ENCODE data around the gene IPO8.
"Not testable (repeated sequence)": the region's sequence is repeated elsewhere in the genome, so short reads cannot be mapped to it uniquely, and the experiment has no call there.

The IPO8 gene

DNA sequence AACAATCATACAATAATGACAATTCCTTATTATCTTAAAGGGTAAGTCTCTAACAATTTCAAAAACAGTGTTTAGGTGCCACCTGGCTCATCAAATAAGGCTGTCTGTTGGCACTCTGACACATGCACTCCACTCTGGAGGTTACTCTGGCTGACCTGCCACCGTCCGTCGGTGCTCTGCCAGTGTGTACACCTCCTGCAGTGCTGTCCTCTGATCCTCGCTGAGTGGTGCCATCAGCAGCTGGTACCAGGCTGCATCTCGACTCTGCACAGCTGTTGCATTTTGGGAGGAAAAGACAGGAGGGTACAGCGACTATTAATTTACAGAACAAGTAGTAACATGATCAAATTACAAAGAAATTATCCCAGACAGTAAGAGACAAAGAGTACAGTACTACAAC, 63.9 kb downstream of the IPO8 start:
- no peaks in the 10 kb centered on the region for H3K27me3 ChIP-seq (ENCODE audit: control insufficient read depth in 1 of 2, insufficient read depth in 2 of 2, low read length in 2 of 2)
- H3K4me1 ChIP-seq (ENCODE audit: control insufficient read depth, insufficient read depth, low read length): no peaks in the 10 kb centered on the region
- no peaks in the 10 kb centered on the region for H3K9me3 ChIP-seq (ENCODE audit: control insufficient read depth in 2 of 2, low read length in 2 of 2)
- peaks cover 16 to 38% of the 10 kb centered on the region in 2 donors for H3K36me3 ChIP-seq (ENCODE audit: control insufficient read depth in 2 of 2, insufficient read depth in 2 of 2, low read length in 2 of 2)
- H3K9ac ChIP-seq (ENCODE audit: low read length in 2 of 2): no peak overlapping the region
- H3K27ac ChIP-seq (ENCODE audit: low read length): no peak overlapping the region
- H3K4me3 ChIP-seq (ENCODE audit: low read length in 2 of 2): no peak overlapping the region

DNA sequence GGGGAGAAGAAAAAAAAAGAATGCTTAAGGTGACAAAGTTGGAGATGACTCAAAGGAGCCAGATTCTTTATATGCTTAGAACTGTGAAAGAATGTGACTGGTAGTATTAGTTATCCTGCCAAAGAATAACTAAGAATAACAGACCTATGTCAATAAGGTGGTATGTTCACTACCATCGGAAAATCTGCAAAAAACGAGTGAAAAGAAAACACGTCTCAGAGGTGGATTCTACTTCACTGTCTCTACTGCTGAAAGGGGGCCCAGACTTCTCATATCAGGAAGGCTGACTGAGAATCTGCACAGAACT, 64.7 kb downstream of the IPO8 start:
- Histone ChIP-seq H3K27me3 (ENCODE audit: control insufficient read depth in 1 of 2, insufficient read depth in 2 of 2, low read length in 2 of 2) (no peaks in the 10 kb centered on the region), H3K4me1 (ENCODE audit: control insufficient read depth, insufficient read depth, low read length) (no peaks in the 10 kb centered on the region), H3K9ac (ENCODE audit: low read length in 2 of 2) (no peak overlapping the region), H3K27ac (ENCODE audit: low read length) (no peak overlapping the region), H3K9me3 (ENCODE audit: control insufficient read depth in 2 of 2, low read length in 2 of 2) (no peaks in the 10 kb centered on the region), H3K36me3 (ENCODE audit: control insufficient read depth in 2 of 2, insufficient read depth in 2 of 2, low read length in 2 of 2) (peaks cover 16 to 38% of the 10 kb centered on the region in 2 donors), H3K4me3 (ENCODE audit: low read length in 2 of 2) (no peak overlapping the region)

DNA sequence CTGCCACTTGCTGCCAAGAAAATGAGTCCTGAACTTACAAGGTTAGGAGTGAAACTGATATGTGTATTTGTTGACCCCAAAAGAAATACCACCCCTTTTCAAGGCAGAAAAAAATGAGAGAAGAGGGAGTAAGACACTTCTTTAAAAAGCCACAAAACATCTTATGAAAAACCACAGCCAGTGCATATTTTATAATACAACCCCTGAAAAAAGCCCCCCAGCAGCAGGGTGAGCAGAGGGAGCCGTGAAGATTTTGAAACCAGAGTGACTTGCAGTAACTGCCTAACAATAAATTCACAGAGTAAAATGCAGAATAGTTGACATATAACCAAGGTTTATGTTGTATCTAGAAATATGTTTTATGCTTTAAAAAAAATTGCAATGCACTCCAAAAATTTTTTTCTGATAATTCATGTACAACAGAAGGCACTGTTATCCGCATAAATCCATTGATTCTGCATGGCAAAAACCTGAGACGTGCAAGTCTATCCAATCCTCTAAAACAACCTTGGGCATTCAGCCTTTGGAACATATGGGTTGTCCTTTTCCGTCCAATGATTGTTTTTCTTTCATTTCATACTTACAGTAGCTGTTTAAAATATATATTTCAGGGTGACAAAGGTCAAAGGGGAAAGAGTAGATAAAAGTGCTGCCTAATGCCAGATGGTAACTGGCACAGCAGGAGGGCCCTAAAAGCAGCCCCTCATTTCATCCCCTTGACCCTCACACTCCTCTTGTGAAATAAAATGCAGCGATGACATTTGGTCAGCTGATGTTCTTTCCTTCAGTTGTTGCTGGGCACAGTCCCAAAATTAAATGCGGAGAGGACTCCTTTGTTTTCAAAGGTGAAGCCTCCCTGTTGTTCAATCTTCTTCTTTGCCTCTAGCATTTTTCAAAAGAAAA, 65.3 kb downstream of the IPO8 start:
- no peaks in the 10 kb centered on the region for H3K9me3 ChIP-seq (ENCODE audit: control insufficient read depth in 2 of 2, low read length in 2 of 2)
- no peak overlapping the region for H3K9ac ChIP-seq (ENCODE audit: low read length in 2 of 2)
- H3K27ac ChIP-seq (ENCODE audit: low read length): no peak overlapping the region
- no peaks in the 10 kb centered on the region for H3K4me1 ChIP-seq (ENCODE audit: control insufficient read depth, insufficient read depth, low read length)
- H3K27me3 ChIP-seq (ENCODE audit: control insufficient read depth in 1 of 2, insufficient read depth in 2 of 2, low read length in 2 of 2): no peaks in the 10 kb centered on the region
- H3K4me3 ChIP-seq (ENCODE audit: low read length in 2 of 2): no peak overlapping the region
- H3K36me3 ChIP-seq (ENCODE audit: control insufficient read depth in 2 of 2, insufficient read depth in 2 of 2, low read length in 2 of 2): peaks cover 16 to 38% of the 10 kb centered on the region in 2 donors

DNA sequence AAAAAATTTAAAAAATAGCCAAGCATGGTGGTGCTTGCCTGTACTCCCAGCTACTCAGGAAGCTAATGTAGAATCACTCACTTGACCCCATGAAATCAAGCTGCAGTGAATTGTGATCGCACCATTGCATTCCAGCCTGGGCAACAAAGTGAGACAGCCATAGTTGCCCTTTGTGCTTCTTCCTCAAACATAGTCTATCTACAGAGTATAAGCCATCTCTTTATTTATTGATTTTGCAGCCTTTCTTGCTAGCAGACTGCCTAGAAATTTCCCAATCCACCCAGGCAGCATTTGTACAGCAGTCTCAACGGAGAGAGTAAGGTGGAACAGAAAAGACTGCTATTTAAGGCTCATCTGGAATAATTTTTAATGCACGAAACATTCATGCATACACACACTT, 68.8 kb downstream of the IPO8 start:
- Histone ChIP-seq H3K9ac (ENCODE audit: low read length in 2 of 2) (no peak overlapping the region), H3K27ac (ENCODE audit: low read length) (no peak overlapping the region), H3K9me3 (ENCODE audit: control insufficient read depth in 2 of 2, low read length in 2 of 2) (no peaks in the 10 kb centered on the region), H3K36me3 (ENCODE audit: control insufficient read depth in 2 of 2, insufficient read depth in 2 of 2, low read length in 2 of 2) (peaks cover 16 to 21% of the 10 kb centered on the region in 2 donors), H3K4me3 (ENCODE audit: low read length in 2 of 2) (no peak overlapping the region), H3K4me1 (ENCODE audit: control insufficient read depth, insufficient read depth, low read length) (no peaks in the 10 kb centered on the region), H3K27me3 (ENCODE audit: control insufficient read depth in 1 of 2, insufficient read depth in 2 of 2, low read length in 2 of 2) (no peaks in the 10 kb centered on the region)

DNA sequence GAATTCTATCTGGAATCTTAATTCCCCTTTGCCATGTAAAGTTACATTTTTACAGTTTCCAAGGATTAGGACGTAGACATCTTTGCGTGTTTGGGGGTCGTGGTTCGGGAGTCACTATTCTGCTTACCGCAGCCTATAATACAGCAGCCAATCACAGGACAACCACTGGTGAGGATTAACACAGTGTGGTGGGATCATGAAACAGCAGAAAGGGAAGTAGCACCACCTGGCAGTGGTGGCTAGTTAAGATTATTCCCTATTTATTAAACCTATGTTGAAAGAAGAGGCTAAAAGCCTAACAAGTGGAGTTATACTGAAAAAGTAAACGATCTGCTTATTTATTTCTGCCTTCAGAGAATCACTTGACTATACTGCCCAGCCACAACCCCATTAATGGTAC, 71.7 kb downstream of the IPO8 start:
- Histone ChIP-seq H3K36me3 (ENCODE audit: control insufficient read depth in 2 of 2, insufficient read depth in 2 of 2, low read length in 2 of 2) (peaks cover 7% of the 10 kb centered on the region in 2 donors), H3K4me1 (ENCODE audit: control insufficient read depth, insufficient read depth, low read length) (no peaks in the 10 kb centered on the region)

DNA sequence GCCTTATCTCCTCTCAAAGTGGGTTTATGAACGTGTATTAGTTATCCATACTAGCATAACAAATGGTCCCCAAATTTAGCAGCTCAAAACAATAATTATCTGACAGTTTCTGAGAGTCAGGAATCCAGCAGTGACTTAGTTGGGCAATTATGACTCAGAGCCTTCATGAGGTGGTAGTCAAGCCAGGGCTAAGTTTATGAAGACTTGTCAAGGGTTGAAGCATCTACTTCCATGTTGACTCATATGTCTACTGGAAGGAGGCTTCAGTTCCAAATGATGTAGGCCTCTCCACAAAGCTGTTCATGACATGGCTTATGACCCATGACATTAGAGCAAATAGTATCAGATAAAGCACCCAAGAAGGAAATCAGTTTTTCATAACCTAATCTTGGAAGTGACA, 73.2 kb downstream of the IPO8 start:
- H3K27ac ChIP-seq (ENCODE audit: low read length): no peak overlapping the region
- no peaks in the 10 kb centered on the region for H3K4me1 ChIP-seq (ENCODE audit: control insufficient read depth, insufficient read depth, low read length)
- H3K27me3 ChIP-seq (ENCODE audit: control insufficient read depth in 1 of 2, insufficient read depth in 2 of 2, low read length in 2 of 2): no peaks in the 10 kb centered on the region
- no peak overlapping the region for H3K9ac ChIP-seq (ENCODE audit: low read length in 2 of 2)
- no peak overlapping the region for H3K4me3 ChIP-seq (ENCODE audit: low read length in 2 of 2)
- no peaks in the 10 kb centered on the region for H3K36me3 ChIP-seq (ENCODE audit: control insufficient read depth in 2 of 2, insufficient read depth in 2 of 2, low read length in 2 of 2)
- H3K9me3 ChIP-seq (ENCODE audit: control insufficient read depth in 2 of 2, low read length in 2 of 2): no peaks in the 10 kb centered on the region

More for the DNA sequence above, 71.7 kb downstream of the IPO8 start:
- no peak overlapping the region for H3K27ac ChIP-seq (ENCODE audit: low read length)
- no peaks in the 10 kb centered on the region for H3K27me3 ChIP-seq (ENCODE audit: control insufficient read depth in 1 of 2, insufficient read depth in 2 of 2, low read length in 2 of 2)
- H3K9me3 ChIP-seq (ENCODE audit: control insufficient read depth in 2 of 2, low read length in 2 of 2): no peaks in the 10 kb centered on the region
- no peak overlapping the region for H3K9ac ChIP-seq (ENCODE audit: low read length in 2 of 2)
- no peak overlapping the region for H3K4me3 ChIP-seq (ENCODE audit: low read length in 2 of 2)

DNA sequence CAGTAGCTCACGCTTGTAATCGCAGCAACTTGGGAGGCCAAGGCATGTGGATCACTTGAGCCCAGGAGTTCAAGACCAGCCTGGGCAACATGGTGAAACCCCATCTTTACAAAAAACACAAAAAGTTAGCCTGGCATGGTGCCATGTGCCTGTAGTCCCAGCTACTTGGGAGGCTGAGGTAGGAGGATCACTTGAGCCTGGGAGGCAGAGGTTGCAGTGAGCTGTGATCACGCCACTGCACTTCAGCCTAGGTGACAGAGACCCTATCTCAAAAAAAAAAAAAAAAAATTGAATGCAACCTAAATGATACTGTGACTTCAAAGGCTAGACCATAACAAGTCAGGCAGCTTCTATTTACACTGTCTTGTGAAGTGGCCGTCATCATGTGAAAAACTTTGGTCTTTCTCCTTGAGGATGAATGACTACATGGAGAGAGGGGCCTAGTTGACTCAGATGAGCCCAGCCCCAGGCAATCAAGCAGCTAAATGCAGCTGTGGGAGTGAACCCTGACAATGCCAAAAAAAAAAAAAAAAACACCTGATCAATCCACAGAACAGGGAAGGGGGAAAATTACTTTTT, 73.9 kb downstream of the IPO8 start:
- H3K36me3 ChIP-seq (ENCODE audit: control insufficient read depth in 2 of 2, insufficient read depth in 2 of 2, low read length in 2 of 2); H3K4me3 ChIP-seq (ENCODE audit: low read length in 2 of 2); H3K27me3 ChIP-seq (ENCODE audit: control insufficient read depth in 1 of 2, insufficient read depth in 2 of 2, low read length in 2 of 2); H3K27ac ChIP-seq (ENCODE audit: low read length); H3K4me1 ChIP-seq (ENCODE audit: control insufficient read depth, insufficient read depth, low read length); H3K9me3 ChIP-seq (ENCODE audit: control insufficient read depth in 2 of 2, low read length in 2 of 2); H3K9ac ChIP-seq (ENCODE audit: low read length in 2 of 2): not testable (repeated sequence)

DNA sequence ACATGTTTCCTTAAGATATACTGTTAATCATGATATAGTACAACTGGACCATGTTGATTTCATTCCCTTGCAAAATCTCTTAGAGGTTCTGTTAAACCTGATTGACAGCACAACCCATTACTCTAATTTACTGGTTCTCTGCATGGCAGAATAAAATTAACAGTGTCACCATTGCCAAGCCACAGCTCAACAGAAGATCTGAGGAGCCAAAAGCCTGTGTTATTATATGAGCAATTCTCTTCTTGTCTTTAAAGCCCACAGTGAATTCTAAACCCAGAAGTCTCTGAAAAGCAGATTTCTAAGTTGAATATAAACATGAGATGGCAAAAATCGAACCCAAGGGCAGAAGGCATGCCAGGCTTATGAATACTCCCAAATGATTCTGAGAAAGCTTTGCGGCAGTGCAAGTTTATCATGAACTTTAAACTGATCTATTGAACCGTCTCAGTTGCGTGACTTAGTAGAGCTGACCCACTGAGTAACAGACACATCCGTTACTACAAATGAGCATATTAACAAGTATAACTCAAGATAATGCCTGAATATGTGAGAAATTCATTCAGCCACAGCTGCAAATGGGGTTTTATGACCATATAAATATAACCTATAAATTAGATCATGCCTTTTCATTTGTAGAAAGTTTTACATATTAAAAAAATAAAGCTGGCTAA, 78.2 kb downstream of the IPO8 start:
- no peaks in the 10 kb centered on the region for H3K9me3 ChIP-seq (ENCODE audit: control insufficient read depth in 2 of 2, low read length in 2 of 2)
- no peak overlapping the region for H3K9ac ChIP-seq (ENCODE audit: low read length in 2 of 2)
- no peaks in the 10 kb centered on the region for H3K36me3 ChIP-seq (ENCODE audit: control insufficient read depth in 2 of 2, insufficient read depth in 2 of 2, low read length in 2 of 2)
- H3K27me3 ChIP-seq (ENCODE audit: control insufficient read depth in 1 of 2, insufficient read depth in 2 of 2, low read length in 2 of 2): no peaks in the 10 kb centered on the region
- no peak overlapping the region for H3K4me3 ChIP-seq (ENCODE audit: low read length in 2 of 2)
- H3K4me1 ChIP-seq (ENCODE audit: control insufficient read depth, insufficient read depth, low read length): no peaks in the 10 kb centered on the region
- H3K27ac ChIP-seq (ENCODE audit: low read length): no peak overlapping the region

DNA sequence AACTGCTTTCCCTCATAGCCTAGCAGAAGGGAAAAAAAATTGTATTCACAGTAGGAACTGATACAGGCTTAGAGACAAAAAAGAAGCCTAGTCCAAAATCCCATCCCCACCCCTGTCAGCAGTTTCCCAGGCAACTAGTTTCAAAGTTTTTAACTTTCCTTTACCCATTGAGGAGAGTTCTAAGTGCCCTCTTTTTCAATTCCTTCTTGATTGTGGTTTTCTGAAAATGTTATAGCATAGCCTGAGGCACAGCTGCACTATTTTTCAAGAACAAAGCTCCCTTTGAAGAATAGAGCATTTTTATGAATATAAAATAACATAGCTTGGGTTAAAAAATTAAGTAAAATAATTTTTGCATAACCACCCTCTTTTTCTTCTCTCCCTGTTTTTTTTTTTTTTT, 81.6 kb downstream of the IPO8 start:
- Histone ChIP-seq H3K9ac (ENCODE audit: low read length in 2 of 2) (no peak overlapping the region), H3K4me3 (ENCODE audit: low read length in 2 of 2) (no peak overlapping the region), H3K27me3 (ENCODE audit: control insufficient read depth in 1 of 2, insufficient read depth in 2 of 2, low read length in 2 of 2) (no peaks in the 10 kb centered on the region), H3K27ac (ENCODE audit: low read length) (no peak overlapping the region), H3K9me3 (ENCODE audit: control insufficient read depth in 2 of 2, low read length in 2 of 2) (no peaks in the 10 kb centered on the region), H3K4me1 (ENCODE audit: control insufficient read depth, insufficient read depth, low read length) (no peaks in the 10 kb centered on the region), H3K36me3 (ENCODE audit: control insufficient read depth in 2 of 2, insufficient read depth in 2 of 2, low read length in 2 of 2) (no peaks in the 10 kb centered on the region)

DNA sequence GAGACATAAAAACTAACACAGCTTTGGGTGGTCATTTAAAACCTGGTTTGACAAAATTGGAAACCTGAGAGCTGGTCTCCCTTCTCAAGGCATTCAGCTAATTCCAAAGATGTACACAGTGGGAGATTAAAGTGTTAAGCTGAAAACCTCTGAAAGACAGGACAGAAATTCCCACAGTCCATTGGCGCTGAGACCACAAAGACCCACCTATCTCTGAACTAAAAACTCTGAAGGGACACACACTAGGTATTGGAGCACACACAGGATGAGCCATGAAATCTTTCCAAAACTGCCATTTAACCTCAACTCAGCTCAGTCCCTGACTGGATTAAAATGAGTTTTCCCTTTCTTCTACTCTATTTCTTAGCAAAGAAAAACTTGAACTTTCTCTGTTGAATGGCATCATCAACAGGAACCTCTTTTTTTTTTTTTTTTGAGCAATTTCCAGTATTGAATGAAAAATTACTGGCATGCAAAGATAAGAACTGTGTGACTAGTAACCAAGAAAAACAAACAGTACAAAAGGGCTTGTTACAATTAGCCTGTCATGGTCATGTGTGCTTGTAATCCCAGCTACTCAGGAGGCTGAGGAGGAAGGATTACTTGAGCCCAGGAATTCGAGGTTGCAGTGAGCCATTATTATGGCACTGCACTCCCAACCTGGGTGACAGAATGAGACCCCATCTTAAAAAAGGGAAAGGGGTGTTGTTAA, 82.4 kb downstream of the IPO8 start:
- H3K9me3 ChIP-seq (ENCODE audit: control insufficient read depth in 2 of 2, low read length in 2 of 2): peaks cover 0 to under 1% of the 10 kb centered on the region in 2 donors

More for the DNA sequence above, 82.4 kb downstream of the IPO8 start:
- Histone ChIP-seq H3K4me3 (ENCODE audit: low read length in 2 of 2) (no peak overlapping the region), H3K9ac (ENCODE audit: low read length in 2 of 2) (no peak overlapping the region), H3K27me3 (ENCODE audit: control insufficient read depth in 1 of 2, insufficient read depth in 2 of 2, low read length in 2 of 2) (no peaks in the 10 kb centered on the region), H3K27ac (ENCODE audit: low read length) (no peak overlapping the region), H3K36me3 (ENCODE audit: control insufficient read depth in 2 of 2, insufficient read depth in 2 of 2, low read length in 2 of 2) (no peaks in the 10 kb centered on the region), H3K4me1 (ENCODE audit: control insufficient read depth, insufficient read depth, low read length) (no peaks in the 10 kb centered on the region)
